ENCODE results near the gene CGN. TPM values are rescaled to one million over a fixed set of nuclear protein-coding genes. Genes with fewer than 3 reads are reported as not detected.

CGN gene
- total RNA-seq, 1 donor, result 0.09 TPM

DNA sequence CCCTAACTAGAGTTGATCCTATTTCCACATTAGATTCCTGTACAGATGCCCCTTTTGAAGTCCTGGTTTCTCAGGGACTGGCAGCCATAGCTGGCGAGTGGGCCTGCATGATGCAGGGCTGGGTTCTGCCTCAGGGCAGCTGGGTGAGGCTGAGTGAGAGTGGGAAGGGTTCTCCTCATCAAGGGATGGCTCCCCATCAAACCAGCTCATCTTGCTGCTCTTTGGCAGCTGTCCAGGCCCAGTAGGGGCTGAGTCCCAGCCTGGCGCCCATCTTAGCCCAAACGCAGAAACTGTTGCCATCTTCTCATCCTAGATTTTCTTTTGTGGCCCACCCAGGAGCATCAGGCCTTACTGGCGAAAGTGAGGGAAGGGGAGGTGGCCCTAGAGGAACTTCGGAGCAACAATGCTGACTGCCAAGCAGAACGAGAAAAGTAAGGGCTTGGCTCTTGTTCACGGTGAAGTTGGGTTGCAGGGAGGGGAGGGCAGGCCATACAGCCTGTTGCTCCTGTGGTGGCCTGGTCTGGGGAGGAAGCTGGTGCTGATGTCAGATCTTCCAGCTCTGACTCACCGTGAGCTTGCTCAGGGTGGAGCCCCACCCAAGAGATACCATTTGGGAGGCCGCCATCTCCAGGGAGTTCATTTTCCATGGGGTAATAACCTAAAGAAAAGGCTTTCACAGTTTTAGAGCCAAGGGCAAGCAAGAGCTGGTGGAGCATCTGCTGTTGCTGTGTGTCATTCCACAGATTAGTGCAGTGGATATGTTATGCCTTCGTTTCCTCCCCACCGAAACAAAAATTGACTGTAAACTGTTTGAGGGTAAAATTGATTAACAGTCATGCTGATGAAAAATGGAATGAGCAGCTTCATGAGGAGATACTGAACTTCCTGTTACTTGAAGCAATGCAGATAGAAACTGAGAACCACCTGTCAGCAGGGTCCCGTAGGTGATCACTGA, 63.7 kb downstream of the CGN start:
- peak; percentile 96 for DNase-seq (ENCODE audit: low read depth)
- H3K4me3 ChIP-seq (ENCODE audit: low read depth, low read length), result no peak overlapping the region
- TF ChIP-seq, protein P1, sequence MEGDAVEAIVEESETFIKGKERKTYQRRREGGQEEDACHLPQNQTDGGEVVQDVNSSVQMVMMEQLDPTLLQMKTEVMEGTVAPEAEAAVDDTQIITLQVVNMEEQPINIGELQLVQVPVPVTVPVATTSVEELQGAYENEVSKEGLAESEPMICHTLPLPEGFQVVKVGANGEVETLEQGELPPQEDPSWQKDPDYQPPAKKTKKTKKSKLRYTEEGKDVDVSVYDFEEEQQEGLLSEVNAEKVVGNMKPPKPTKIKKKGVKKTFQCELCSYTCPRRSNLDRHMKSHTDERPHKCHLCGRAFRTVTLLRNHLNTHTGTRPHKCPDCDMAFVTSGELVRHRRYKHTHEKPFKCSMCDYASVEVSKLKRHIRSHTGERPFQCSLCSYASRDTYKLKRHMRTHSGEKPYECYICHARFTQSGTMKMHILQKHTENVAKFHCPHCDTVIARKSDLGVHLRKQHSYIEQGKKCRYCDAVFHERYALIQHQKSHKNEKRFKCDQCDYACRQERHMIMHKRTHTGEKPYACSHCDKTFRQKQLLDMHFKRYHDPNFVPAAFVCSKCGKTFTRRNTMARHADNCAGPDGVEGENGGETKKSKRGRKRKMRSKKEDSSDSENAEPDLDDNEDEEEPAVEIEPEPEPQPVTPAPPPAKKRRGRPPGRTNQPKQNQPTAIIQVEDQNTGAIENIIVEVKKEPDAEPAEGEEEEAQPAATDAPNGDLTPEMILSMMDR (IDR thresholded peaks at IDR 0.05; ENCODE audit: insufficient read depth, low read length), result no peak

DNA sequence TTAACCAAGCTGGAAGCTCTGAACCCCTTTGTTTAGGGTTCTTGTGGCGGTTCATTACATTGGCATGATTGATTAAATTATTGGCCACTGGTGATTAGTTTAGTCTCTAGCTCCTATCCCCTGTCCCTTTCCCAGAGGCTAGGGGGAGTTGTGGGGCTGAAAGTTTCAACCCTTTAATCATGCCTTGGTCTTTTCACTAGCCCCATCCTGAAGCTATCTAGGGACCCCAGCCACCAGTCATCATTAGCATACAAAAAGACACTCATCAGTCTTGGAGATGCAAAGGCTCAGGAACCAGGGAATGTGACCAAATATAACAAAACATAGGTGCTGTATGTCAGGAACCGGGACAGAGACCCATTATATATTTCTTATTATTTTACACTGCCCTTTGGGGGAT, 66.0 kb downstream of the CGN start:
- H3K4me3 ChIP-seq (ENCODE audit: low read depth, low read length), result no peak overlapping the region
- TF ChIP-seq, protein P1 (IDR thresholded peaks at IDR 0.05; ENCODE audit: insufficient read depth, low read length), result no peak
- DNase-seq (ENCODE audit: low read depth), result no peak

DNA sequence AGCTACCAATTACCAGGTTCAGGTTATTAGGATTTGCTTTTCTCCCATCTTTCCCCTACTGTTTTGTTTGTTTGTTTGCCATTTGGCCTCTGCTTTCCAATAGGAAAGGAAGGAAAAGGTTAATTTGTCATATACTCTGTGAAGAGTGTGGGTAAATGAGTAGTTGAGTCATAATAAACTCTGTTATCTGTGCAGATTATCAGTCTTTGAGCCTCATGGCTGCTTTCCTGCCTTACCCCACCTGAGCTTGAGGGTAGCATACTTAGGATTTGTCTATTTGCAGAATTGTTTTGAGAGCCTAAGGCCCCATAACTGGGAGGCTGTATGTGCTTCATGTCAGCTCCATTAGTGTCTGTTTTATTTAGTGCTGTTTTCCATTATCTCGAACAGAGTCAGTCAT, 67.8 kb downstream of the CGN start:
- H3K4me3 ChIP-seq (ENCODE audit: low read depth, low read length), result no peak overlapping the region
- DNase-seq (ENCODE audit: low read depth), result no peak
- TF ChIP-seq, protein P1 (IDR thresholded peaks at IDR 0.05; ENCODE audit: insufficient read depth, low read length), result no peak

DNA sequence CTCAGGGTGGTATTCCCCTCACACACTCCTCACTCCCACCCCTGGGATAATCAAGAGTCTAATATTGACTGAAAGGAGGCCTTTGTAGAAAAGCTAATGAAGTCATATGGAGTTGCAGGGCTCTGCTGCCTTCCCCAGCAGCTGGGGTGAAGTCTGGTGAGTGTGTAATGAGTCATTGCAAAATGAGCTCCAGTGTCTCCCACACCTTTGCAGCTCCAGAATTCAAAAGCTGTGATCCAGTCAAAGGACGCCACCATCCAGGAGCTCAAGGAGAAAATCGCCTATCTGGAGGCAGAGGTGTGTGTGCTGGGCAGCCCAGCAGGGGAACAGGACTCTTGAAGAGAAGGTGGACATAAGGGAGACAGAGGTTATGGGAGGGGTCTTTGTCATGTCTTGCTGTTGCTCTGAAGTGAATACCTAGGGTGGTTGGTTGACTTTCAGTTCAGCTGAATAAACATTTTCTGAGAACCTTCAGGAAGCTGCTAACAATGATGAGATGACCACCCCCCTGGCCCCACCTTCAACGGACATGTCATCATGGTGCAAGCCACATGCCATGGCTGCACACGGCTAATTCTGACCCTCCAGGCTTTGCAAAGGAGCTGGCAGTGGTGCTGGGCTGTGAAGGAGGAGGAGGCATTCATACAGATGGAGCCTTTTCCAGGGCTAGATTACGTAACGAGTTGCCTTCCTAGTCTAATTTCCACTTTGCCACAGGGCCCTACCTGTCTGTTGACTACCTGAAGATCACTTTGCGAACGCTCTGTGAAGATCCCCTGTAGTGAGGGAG, 68.4 kb downstream of the CGN start:
- DNase-seq (ENCODE audit: low read depth), result peak; percentile 29
- TF ChIP-seq, protein P1 (IDR thresholded peaks at IDR 0.05; ENCODE audit: insufficient read depth, low read length), result no peak
- H3K4me3 ChIP-seq (ENCODE audit: low read depth, low read length), result no peak overlapping the region

DNA sequence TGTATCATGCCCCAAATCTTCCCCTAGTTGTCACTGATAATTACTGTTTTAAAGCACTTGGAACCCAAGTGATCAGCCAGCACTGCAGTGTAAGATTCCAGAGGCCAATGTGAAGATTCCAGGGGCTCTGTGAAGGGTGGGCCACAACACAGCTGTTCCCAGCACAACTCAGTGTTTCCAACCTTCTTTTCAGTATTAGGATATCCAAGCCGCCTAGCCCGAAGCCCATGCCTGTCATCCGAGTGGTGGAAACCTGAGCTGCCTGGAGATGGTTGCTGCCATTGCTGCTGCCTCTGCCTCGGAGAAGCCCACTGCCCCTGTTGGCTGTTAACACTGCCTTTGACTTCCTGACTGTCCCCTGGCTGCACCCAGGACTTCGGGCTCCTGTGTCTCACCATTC, 70.3 kb downstream of the CGN start:
- TF ChIP-seq, protein P1 (IDR thresholded peaks at IDR 0.05; ENCODE audit: insufficient read depth, low read length), result no peak
- no peak overlapping the region for H3K4me3 ChIP-seq (ENCODE audit: low read depth, low read length)

DNA sequence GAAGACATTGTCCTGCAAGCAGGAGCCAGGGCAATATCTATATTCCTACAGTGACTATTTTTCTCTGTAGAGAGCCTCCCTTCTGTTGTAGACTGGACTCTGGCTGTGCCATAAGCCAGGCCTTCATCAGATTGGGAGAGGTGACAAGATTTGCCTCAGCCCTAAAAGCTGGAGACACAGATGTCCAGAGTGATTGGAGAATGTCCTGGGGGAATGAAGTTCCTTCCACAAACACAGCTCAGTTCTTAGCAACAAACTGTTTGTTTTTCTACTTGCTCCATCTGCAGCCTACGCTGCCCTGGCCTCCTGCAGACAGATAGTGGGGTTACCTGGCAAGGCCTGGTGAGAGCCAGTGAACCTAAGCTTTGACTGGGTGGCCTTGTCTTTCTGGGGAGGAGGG, 70.7 kb downstream of the CGN start:
- no peak overlapping the region for H3K4me3 ChIP-seq (ENCODE audit: low read depth, low read length)
- TF ChIP-seq, protein P1 (IDR thresholded peaks at IDR 0.05; ENCODE audit: insufficient read depth, low read length), result no peak
- no peak for DNase-seq (ENCODE audit: low read depth)

More for the DNA sequence above, 70.3 kb downstream of the CGN start:
- DNase-seq (ENCODE audit: low read depth), result no peak

Data from fibroblast of the aortic adventitia (primary cell).